Fibroblast of peridontal ligament (primary cell): ENCODE data around the gene IL11RA.

Source experiments
- DNase-seq: peaks from one replicate; pipeline ENCODE4 v3.0.0-alpha.2; 2010; ENCODE audit errors: extremely low read depth

IL11RA gene

GRCh38 chr9:34654323-34655051, 2.5 kb downstream of the IL11RA start:
- peak; percentile 95 for DNase-seq

DNA sequence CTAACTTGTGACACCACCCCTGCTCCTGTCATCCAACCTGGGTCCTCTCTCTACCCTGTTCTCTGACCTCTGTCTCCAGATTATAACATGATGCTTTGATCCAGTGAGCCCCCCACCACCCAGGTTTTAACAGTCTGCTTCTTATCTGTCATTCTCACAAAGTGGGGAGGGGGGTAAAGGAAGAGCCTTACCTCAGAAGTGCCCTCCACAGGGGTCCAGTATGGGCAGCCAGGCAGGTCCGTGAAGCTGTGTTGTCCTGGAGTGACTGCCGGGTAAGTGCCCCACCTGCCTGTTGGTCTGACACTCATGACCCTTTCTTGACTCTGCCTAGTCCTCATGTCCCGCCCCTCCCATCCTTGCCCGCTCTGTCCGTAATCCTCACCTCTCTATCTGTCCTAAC, 3.4 kb downstream of the IL11RA start:
- DNase-seq = no peak

- DNase-seq = no peak
These were observed 5.0 kb downstream of the IL11RA start for GRCh38 chr9:34656992-34657391.

DNA sequence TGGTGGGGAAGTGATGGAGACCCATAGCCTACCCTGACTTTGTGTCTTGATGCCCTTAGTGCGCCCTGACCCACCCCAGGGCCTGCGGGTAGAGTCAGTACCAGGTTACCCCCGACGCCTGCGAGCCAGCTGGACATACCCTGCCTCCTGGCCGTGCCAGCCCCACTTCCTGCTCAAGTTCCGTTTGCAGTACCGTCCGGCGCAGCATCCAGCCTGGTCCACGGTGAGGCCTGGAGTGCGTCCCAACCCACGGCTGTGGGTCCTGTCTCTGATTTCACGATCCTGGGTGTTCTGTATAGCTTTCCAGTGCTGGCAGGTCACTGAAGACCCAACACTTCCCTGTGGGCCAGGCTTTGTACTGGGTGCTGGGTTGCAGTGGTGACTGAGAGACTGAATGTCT, 6.5 kb downstream of the IL11RA start:
- no peak for DNase-seq

GRCh38 chr9:34659592-34660253, 7.7 kb downstream of the IL11RA start:
- no peak for DNase-seq

GRCh38 chr9:34662526-34663302, 10.7 kb downstream of the IL11RA start, which contains the start of gene CCL27:
Gene CCL27, minus strand, starts transcription at chr9:34662657. Its CDS starts 24 bp downstream, at chr9:34662633.
- DNase-seq = no peak

DNA sequence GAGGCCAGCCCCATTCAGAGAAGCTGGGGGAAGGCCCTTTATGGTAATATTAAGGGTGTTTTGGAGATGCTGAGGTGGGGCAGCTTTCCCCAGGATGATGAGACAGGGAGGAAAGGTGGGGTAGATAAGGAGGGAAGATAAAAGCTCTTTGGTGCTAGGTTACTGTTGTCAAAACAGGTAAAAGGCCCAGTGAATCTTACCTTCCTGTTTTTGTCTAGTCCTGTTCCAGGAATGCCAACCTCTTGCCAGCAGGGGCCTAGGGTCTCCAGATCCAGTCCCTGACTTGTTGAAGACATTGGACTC, 11.3 kb downstream of the IL11RA start:
- no peak for DNase-seq

DNA sequence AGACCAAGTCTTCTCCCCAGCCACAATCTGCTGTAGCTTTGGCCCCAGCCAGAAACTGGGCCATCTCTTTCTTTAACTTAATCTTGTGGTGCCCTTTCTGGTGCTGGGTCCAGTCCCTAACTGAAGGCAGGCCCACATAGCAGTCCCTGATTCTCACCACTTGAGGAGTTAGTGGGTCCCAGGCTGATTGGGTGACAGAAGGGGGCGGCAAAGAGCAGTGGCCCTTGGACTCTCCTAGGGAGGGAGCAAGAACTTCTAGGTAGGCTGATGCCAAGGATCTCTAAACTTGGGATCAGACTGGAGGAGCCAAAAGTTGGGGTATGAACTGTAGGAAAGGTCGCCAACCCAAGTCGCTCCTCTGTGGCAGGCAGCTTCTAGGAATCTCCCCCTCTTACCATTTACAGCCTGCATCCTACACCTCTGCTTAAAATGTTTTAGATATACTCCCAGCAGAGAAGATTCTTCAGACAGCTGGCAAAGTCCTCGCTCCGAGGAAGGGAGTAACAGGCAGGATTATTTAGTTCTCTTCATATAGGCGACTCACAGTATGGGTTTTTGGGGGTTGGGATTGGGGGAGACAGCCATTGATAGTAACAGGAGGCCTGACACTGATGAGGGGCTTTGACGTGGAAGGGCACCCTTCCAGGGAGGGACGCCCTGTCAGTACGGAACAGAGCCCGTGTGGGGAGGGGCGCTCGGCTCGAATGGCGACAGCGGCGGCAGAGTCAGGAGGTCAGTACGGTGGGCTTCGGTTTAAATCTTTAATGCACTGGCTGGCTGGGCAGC, 12.5 kb downstream of the IL11RA start:
- peak; percentile 76 for DNase-seq

DNA sequence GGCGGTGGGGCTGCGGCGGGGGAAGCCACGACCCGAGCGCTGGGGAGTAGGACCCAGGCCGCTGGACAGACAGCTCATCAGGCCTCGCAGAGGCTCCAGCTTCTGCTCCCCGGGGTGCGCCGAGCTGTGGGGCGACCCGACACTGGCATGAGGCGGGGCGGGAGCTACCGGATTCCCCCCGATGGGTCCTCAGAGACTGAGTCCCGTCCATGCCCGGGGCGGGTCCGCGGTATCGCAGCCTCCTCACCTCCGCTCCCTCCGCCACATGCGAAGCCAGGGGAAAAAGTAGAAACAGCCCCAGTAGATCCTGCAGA, 13.0 kb downstream of the IL11RA start:
- no peak for DNase-seq

DNA sequence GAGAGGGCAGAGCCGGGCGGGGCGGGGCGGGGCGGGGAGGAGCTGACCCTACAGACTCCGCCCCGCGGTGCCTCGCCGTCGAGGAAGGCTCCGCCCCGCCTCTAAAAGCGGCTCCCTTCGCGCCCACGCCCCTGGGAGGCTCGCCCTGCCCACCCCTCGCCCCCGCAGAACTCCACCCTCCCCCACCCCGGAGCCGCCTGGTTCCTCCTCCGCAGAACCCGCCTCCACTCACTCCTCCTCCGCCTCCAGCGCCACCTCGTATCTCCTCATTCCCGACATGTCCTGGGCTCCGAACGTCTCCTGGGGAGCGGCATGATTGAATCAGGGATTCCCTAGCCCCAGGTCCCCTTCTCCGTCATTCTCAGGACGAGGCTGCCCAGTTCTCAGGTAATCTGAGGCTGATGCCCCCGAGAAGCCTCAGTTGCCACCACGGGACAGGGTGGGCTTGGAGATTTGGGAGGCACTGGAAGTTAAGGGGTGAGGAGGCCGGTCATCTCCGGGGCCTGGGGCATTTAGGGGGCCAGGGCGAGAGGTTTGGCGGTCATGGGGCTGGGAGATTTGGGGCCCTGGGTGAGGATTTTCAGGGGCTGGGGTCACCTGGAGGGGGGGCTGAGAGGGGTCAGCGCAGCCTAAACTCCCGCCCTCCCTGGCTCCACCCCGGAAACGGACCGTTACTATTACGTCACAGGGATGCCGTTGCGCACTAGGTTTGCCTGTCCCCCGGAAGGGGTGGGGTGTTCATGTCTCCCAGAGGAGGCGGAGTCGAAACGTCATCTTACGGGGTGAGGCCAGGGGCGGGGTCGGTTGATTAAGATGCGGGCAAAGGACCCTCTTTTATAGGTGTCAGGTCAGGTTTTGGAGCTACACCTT, 13.6 kb downstream of the IL11RA start:
- peak; percentile 95 for DNase-seq

- no peak for DNase-seq
These were observed 18.0 kb downstream of the IL11RA start for GRCh38 chr9:34669809-34670562.

GRCh38 chr9:34671307-34671706, 19.3 kb downstream of the IL11RA start:
- DNase-seq = no peak

- no peak for DNase-seq
These were observed 22.5 kb downstream of the IL11RA start for GRCh38 chr9:34674440-34674839.

- DNase-seq = peak; percentile 72
These were observed 23.2 kb downstream of the IL11RA start for GRCh38 chr9:34675048-34675714.

- no peak for DNase-seq
These were observed 23.9 kb downstream of the IL11RA start for GRCh38 chr9:34675869-34676268.

- DNase-seq = no peak
These were observed 32.2 kb downstream of the IL11RA start for GRCh38 chr9:34684145-34684544.

DNA sequence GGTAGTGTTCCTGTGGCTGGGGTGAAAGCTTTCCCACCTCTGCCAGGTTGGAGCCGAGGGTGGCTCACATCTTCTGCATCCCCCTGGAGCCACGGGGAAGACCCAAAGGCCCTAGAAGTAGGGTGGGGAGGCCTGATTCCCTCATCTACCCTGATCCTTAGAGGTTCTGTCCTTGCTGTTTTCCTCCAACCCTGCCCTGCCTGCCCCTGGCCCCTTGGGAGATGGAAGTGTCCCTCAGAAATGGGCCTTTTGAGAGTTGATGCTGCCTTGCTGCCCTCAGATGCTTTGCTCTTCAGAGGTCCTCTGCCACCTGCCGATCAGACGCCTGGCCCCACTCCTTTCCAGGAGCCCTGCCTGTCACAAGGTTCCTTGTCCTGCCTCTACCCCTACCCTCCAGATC, 32.8 kb downstream of the IL11RA start:
- DNase-seq = no peak

- peak; percentile 30 for DNase-seq
These were observed 33.6 kb downstream of the IL11RA start for GRCh38 chr9:34685591-34685990.

DNA sequence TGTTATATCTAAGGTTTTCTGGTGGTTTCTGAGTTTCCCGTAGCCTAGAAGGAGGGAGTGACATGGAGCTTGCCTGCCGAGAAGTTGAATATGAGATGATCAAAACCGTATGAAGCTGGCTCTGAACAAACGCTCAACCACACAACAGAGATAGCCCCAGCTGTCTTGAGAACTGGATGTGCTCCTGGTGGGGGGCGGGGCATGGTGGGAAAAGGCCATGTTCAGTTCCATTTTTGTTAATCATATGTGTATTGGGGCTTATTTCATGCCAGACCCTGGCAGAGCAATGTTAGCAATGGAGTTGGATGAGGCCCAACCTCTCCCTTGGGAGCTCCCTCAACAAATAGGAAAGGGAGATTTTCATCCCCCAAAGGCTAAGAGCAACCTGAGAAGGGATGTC, 34.2 kb downstream of the IL11RA start:
- DNase-seq = peak; percentile 86

DNA sequence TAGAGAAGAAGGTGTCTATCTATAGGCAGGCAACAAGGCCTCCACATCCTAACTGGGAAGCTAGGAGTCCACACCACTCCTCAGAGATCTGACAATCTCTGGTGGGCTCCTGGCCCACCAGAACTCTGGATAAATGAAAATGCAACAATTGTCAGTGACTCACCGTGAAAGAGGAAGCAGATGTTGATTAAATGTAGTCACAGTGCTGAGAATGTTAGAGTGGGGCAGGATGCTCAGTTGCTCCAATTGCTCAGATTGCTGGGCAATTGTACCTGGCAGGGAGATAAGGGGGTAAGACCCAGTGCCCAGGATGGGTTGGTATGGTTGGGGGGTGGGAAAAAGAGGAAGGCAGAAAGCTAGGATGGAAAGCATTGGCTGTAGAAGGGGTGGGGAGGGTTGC, 34.7 kb downstream of the IL11RA start:
- DNase-seq = peak; percentile 40
